Fibroblast of the aortic adventitia (primary cell): Measurements from ENCODE around the gene RSPRY1. TPM values are rescaled to one million over a fixed set of nuclear protein-coding genes. Genes with fewer than 3 reads are reported as not detected.

ENCODE experiments used
- DNase-seq: peaks from one replicate; pipeline ENCODE4 v3.0.0-alpha.2; 2010; ENCODE audit warnings: low read depth
- H3K4me3 ChIP-seq: 2 replicates; pipeline ENCODE4 v1.5.1; 2011; ENCODE audit warnings: low read depth, mild to moderate bottlenecking, control low read depth, low read length, moderate library complexity
- total RNA-seq: library from RNA; depleted of rRNA; stranded (reverse); fragments of >200 nt; gene quantifications from 2 replicates; pipeline ENCODE4 v1.2.3, GENCODE V29; 2012; ENCODE audit warnings: low replicate concordance
- TF ChIP-seq, protein P1 (sequence below): IDR thresholded peaks from 2 replicates; pipeline ENCODE4 v1.5.1; 2011; ENCODE audit warnings: mild to moderate bottlenecking, low read length, control low read depth, inconsistent platforms; ENCODE audit not compliant: insufficient read depth

Gene RSPRY1
- total RNA-seq, 1 donor: 49.8 TPM

DNA sequence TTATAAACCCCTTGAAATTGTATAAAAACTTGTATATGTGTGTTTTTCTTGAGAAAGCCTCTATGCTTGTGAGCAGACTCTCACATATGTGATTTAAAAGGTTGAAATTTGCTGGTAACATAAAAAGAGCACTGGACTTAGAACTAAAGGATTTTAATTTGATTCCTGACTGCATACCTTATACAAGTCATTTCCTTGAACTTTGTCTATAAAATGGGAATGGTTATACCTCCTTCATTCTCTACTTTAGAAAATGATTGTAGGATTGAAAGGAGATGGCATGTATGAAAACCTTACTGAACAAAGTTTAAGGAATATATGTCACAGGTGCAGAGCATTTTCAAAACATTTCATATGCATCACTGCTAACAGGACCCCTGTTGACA lies 48.6 kb downstream of the RSPRY1 start:
- TF ChIP-seq, protein P1, sequence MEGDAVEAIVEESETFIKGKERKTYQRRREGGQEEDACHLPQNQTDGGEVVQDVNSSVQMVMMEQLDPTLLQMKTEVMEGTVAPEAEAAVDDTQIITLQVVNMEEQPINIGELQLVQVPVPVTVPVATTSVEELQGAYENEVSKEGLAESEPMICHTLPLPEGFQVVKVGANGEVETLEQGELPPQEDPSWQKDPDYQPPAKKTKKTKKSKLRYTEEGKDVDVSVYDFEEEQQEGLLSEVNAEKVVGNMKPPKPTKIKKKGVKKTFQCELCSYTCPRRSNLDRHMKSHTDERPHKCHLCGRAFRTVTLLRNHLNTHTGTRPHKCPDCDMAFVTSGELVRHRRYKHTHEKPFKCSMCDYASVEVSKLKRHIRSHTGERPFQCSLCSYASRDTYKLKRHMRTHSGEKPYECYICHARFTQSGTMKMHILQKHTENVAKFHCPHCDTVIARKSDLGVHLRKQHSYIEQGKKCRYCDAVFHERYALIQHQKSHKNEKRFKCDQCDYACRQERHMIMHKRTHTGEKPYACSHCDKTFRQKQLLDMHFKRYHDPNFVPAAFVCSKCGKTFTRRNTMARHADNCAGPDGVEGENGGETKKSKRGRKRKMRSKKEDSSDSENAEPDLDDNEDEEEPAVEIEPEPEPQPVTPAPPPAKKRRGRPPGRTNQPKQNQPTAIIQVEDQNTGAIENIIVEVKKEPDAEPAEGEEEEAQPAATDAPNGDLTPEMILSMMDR: no peak
- H3K4me3 ChIP-seq: no peak overlapping the region
- DNase-seq: no peak

DNA sequence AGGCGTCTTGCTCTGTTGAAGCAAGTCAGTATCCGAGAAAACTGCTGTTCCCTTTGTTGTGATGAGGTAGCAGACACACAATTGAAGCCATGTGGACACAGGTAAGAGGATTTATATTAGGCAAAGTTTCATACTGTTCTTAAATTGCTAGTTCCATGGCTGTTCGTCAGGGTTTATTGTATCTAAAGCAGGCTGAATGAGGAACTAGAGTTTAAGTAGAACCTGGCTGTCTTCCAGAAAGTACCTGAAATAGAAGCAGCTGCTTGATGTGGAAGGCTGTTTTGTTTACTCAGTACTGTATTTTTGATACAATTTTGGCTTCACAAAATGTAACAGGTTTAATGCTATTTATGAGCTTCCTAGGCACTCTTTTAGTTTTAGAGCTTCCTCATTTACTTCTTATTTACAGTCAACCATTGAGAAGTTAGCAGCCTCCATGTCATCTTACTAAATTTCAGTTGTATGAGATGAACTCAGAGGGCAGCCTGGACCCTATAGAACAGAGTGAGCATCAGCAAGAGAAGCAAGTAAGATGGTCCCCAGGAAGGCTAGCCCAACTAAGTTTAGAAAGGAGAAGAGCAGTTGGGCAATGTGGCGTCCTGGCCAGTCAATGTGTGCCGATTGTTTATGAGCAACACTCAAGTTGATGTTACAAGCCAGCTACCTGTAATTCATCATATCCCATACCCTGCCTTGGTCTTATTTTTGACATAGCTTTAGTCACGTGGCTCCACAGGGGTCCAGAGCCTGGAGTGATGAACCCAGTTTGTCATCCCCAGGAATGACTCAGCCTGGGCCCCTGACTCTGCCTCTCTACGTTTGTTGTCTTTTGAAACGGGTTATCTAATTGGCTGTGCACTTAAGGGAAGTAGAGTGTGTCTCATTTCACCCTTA lies 49.2 kb downstream of the RSPRY1 start:
- TF ChIP-seq, protein P1: no peak
- peak; percentile 37 for DNase-seq
- no peak overlapping the region for H3K4me3 ChIP-seq

DNA sequence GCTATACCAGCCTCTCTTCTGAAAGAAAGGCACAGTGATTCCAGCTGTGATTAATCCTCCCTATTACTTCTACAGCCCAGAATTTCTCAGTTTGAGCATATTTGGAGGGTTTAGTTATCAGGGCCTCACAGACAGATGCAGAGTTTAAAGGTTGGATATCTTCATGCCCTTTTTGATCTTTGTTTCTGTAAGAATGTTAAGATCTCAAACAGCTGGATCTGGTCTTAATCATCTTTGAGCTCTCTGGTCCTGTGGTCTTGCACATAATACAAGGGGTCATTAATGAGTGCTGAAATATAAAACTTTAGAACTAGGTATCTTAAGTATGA lies 49.9 kb downstream of the RSPRY1 start:
- H3K4me3 ChIP-seq: no peak overlapping the region
- TF ChIP-seq, protein P1: no peak
- DNase-seq: no peak

DNA sequence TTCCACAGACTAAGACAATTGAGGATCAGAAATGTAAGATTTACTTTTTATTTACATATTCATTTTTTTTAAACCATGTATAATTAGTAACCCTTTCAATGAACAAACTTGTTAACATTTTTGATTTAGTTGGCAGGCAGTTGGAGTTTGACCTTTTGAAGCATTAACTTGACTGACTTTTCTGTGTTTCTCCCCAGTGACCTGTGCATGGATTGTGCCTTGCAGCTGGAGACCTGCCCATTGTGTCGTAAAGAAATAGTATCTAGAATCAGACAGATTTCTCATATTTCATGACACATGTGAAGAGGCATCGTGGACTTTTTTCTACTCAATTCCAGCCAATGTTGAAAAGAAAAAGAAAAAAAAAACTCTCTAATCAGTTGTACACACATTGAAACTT lies 52.6 kb downstream of the RSPRY1 start:
- no peak for DNase-seq
- TF ChIP-seq, protein P1: no peak
- H3K4me3 ChIP-seq: no peak overlapping the region

DNA sequence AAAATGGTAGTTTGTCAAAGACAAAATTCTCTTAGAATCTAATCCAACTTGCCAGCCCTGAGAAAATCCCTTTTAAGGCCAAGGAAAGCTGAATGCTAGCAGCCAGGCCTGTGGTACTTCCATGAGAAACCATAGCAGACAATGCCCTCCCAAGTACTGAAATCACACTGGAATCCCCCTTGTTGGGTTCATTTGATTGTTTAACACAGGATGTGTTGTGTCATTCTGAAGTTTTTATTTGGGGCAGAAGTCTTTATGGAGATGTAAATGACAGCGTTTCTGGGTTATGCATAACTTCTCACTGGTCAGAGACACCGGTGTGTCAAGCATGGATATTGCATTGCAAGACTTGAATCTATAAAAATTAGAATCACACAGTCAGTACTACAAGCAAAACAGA lies 53.0 kb downstream of the RSPRY1 start:
- TF ChIP-seq, protein P1: no peak
- no peak for DNase-seq
- no peak overlapping the region for H3K4me3 ChIP-seq

DNA sequence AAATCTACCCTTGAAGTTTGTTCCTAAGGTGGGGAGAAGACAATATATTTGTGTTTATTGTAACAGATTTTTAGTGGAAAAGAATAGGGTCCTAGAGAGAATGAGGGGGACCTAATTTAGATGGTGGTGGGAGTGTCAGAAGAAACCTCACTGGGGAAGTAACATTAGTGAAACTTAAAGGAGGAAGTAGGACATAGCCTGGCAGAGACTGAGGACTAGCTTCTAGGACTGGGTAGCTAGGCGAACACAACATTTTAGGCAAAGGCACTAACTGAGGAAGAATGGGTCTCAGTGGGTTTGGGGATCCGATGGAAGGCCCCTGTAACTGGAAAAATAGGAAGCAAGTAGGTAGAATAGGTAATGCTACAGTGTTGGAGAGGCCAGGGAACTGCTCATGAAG lies 54.7 kb downstream of the RSPRY1 start:
- H3K4me3 ChIP-seq: no peak overlapping the region
- DNase-seq: no peak
- TF ChIP-seq, protein P1: no peak

DNA sequence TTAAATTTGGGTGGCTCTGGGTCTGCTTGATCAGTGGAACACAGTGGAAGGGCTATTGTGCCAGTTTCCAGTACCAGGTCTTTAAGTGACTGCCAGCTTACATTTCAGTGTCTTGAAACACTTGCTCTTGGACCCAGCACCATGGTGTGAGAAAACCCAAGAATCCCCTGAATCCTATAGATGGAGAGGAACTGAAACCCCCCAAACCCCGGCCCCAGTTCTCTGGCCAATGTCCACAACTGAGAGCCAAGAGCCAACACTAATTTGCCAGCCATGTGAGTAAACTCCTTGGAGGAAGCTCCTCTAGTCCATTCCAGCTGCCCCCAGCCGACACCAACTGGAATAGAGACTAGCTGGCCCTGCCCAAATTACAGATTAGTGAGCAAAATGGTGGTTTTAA lies 56.5 kb downstream of the RSPRY1 start:
- no peak for DNase-seq
- TF ChIP-seq, protein P1: no peak
- H3K4me3 ChIP-seq: no peak overlapping the region
